K562 (cell line): Measurements from ENCODE around the gene NPC1. TPM values are rescaled to one million over a fixed set of nuclear protein-coding genes. Genes with fewer than 3 reads are reported as not detected.

Source experiments
- ATAC-seq: fragments of 200-7000 bp; cut with Tn5 transposase; 3 replicates; pipeline ENCODE4 v1.9.1; 2020; ENCODE audit warnings: moderate library complexity
- BruUV-seq: library from RNA; stranded (reverse); fragments of 400-500 nt; replicated peaks from 2 replicates; lab custom pipeline; 2021; lab: Mats Ljungman, UMichigan
- CTCF ChIA-PET: fragments of 300-600 bp; formaldehyde crosslinking; extraction: SDS; loops from one replicate; lab custom pipeline; 2021; ENCODE audit warnings: low intra/inter-chr PET ratio; lab: Yijun Ruan, JAX
- POLR2A ChIA-PET: fragments of 300-600, 350-650 bp; sonication (Branson Sonifier 250); formaldehyde crosslinking; extraction: SDS; loops from one replicate; lab custom pipeline; 2021; ENCODE audit warnings: antibody characterized with exemption, inconsistent platforms; lab: Yijun Ruan, JAX
- DNase-seq, 4 experiments: peaks; one replicate each; pipeline versions ENCODE4 v3.0.0 to v3.0.0-alpha.2; 2011 to 2018; ENCODE audit warnings: low spot score in 3 of 4, mixed read lengths in 3 of 4; ENCODE audit errors: extremely low read depth in 1 of 4
- FAIRE-seq: peaks from 2 replicates; lab custom pipeline; 2011; peaks lifted over from hg19 to GRCh38; lab: Jason Lieb, UNC
- H2AFZ ChIP-seq: 2 replicates; pipeline ENCODE4 v1.6.0; 2011; ENCODE audit warnings: low read depth, low read length, control low read depth, inconsistent platforms
- H3K27ac ChIP-seq: fragments of 200-600 bp; 3 replicates; pipeline ENCODE4 v1.8.0; 2011; ENCODE audit warnings: low read depth, mild to moderate bottlenecking, control low read depth, inconsistent platforms, low read length, moderate library complexity, mixed read lengths; ENCODE audit errors: extremely low read depth
- H3K27me3 ChIP-seq, 2 experiments: fragments of 300-600 bp in 1 of 2; 2 replicates in 1 of 2; 3 replicates in 1 of 2; pipeline versions ENCODE4 v1.6.0 to v1.8.0; 2011; ENCODE audit warnings: inconsistent platforms in 2 of 2, low read length in 2 of 2, mild to moderate bottlenecking in 1 of 2, mixed read lengths in 1 of 2, moderate library complexity in 1 of 2; ENCODE audit not compliant: control insufficient read depth in 2 of 2, insufficient read depth in 2 of 2
- H3K36me3 ChIP-seq: fragments of 300-600 bp; 3 replicates; pipeline ENCODE4 v1.8.0; 2011; ENCODE audit warnings: mild to moderate bottlenecking, low read length, inconsistent platforms; ENCODE audit not compliant: control insufficient read depth, insufficient read depth
- H3K4me1 ChIP-seq, 2 experiments: fragments of 200-600 bp in 1 of 2; replicated peaks in 1 of 2; 2 replicates in 1 of 2; 3 replicates in 1 of 2; pipeline versions ENCODE4 v1.5.1 to v1.8.0; 2011; ENCODE audit warnings: inconsistent platforms in 2 of 2, low read length in 2 of 2, mild to moderate bottlenecking in 1 of 2, mixed read lengths in 1 of 2, moderate library complexity in 1 of 2; ENCODE audit not compliant: control insufficient read depth in 2 of 2, insufficient read depth in 2 of 2
- H3K4me2 ChIP-seq: 2 replicates; pipeline ENCODE4 v1.6.1; 2011; ENCODE audit warnings: low read length, control low read depth, inconsistent platforms, mixed read lengths; ENCODE audit not compliant: insufficient read depth
- H3K4me3 ChIP-seq: fragments of 200-600 bp; sonication (generic), shearing (Covaris generic); 2 replicates; pipeline ENCODE4 v1.5.1; 2016; ENCODE audit warnings: control low read depth, inconsistent platforms
- H3K79me2 ChIP-seq: fragments of 200-600 bp; 3 replicates; pipeline ENCODE4 v1.8.0; 2011; ENCODE audit warnings: low read length, inconsistent platforms; ENCODE audit not compliant: control insufficient read depth, insufficient read depth
- H3K9ac ChIP-seq, 2 experiments: 2 replicates each; pipeline versions ENCODE4 v1.6.0 to v1.6.1; 2011; ENCODE audit warnings: low read depth in 2 of 2, low read length in 2 of 2, control low read depth in 1 of 2, inconsistent platforms in 1 of 2, mild to moderate bottlenecking in 1 of 2, mixed read lengths in 1 of 2; ENCODE audit not compliant: insufficient read depth in 1 of 2
- H3K9me1 ChIP-seq: one replicate; pipeline ENCODE4 v1.6.0; 2011; ENCODE audit warnings: inconsistent platforms, mild to moderate bottlenecking, low read length, moderate library complexity; ENCODE audit not compliant: control insufficient read depth, insufficient read depth
- H3K9me3 ChIP-seq: replicated peaks from 2 replicates; pipeline ENCODE4 v1.5.1; 2011; ENCODE audit warnings: low read depth, low read length, inconsistent platforms; ENCODE audit not compliant: control insufficient read depth, insufficient read depth
- H4K20me1 ChIP-seq: replicated peaks from 2 replicates; pipeline ENCODE4 v1.6.1; 2011; ENCODE audit warnings: low read length, inconsistent platforms, mixed read lengths; ENCODE audit not compliant: control insufficient read depth, insufficient read depth
- CREM ChIP-seq: IDR thresholded peaks from 2 replicates; pipeline ENCODE4 v1.6.1; 2014; ENCODE audit warnings: antibody characterized with exemption, low read depth
- POLR2G ChIP-seq: fragments of 200-400 bp; formaldehyde crosslinking; IDR thresholded peaks from 2 replicates; pipeline ENCODE4 v1.6.1; 2017; ENCODE audit warnings: low read depth, mild to moderate bottlenecking, antibody characterized with exemption, low read length, moderate library complexity
- WGBS: fragments of 100-300 bp; shearing (Covaris generic); methylation state at CpG from one replicate; pipeline ENCODE4 v1.1.6; 2016; ENCODE audit warnings: low coverage, mixed read lengths; ENCODE audit not compliant: insufficient coverage; ENCODE audit errors: missing lambda C conversion rate; 5-methylcytosine and 5-hydroxymethylcytosine counted together
- in situ Hi-C: fragments of 300-500 bp; cut with MboI; formaldehyde crosslinking; loops from 4 replicates; pipeline ENCODE4 v1.15.0; 2018; ENCODE audit warnings: inconsistent platforms, mixed read lengths
- intact Hi-C: fragments of 100-400 bp; cut with micrococcal nuclease; formaldehyde crosslinking; loops from 2 replicates; pipeline ENCODE4 v1.14.2; 2022
- polyA plus RNA-seq, 8 experiments: library from polyadenylated mRNA; depleted of rRNA in 4 of 8; stranded (reverse) in 5 of 8; unstranded in 3 of 8; fragments of >200 nt; fragmentation: Nextera tagmentation in 2 of 8; fragmentation: Illumina TruSeq in 1 of 8; extraction: Ambion mirVana in 2 of 8; extraction: Trizol in 1 of 8; gene quantifications; 2 replicates each; pipeline versions ENCODE4 v1.2.1 to v1.2.3, GENCODE V29; 2011 to 2014; ENCODE audit warnings: inconsistent platforms in 1 of 8, missing spikeins in 1 of 8
- small RNA-seq: library from RNA; depleted of rRNA; stranded (forward); fragments of <200 nt; gene quantifications from one replicate; pipeline ENCODE3, GENCODE V24; 2014
- total RNA-seq, 7 experiments: library from RNA; depleted of rRNA in 6 of 7; stranded (reverse); fragments of >200 nt in 6 of 7; fragmentation: Illumina TruSeq in 2 of 7; extraction: Trizol in 2 of 7; gene quantifications; 2 replicates each; pipeline versions ENCODE4 v1.2.1 to v1.2.3, GENCODE V29; 2011 to 2021; ENCODE audit warnings: low replicate concordance in 1 of 7

Gene NPC1
- total and polyA plus RNA-seq, 9 of the 15 experiments (the other 6 are each of a cell fraction or from before 2014, with no cell fraction given), result 17.1 to 45.9 (median 27.6) TPM

DNA sequence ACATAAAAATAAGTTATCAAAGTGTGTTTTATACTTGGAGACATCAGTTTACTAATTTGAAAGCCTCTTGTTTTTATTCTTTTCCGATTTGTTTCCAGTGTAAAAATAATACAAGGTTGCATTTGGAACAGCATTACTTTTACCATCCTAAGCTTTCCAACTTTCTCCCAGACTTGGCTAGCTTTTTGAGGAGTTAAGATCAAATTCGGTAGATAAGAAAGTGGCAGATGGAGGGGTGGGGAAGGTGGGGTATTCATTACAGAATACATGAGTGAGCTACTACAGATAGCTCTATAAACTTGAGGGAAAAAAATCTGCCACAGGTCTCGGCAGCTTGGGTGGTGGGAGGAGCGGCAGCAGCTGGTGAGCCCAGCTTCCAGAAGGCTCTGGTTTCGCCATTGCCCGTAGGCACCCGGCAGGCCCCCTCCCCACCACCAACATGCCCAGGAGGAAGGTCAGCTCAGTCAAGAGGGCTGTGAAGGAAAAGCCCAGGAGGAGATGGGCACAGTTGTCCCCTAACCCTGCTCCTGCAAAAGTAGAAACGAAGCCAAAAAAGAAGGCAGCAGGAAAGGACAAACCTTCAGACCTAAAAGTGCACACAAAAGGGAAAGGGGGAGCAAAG lies 101.6 kb downstream of the NPC1 start:
- H3K4me2 ChIP-seq, result no peak overlapping the region
- POLR2A ChIA-PET, result interaction anchor here (0.6 to 2.4 kb wide), 5 partner anchors 10 to 51 kb away, joined by 3 to 26 read pairs (median 3); no protein-coding TSS in a partner anchor

More for the DNA sequence above, 101.6 kb downstream of the NPC1 start:
- Histone ChIP-seq H4K20me1 (no peaks in the 10 kb centered on the region), H3K27ac (no peak overlapping the region)
- TF ChIP-seq CREM (no peak), POLR2G (peak; percentile 54)
- TF ChIP-seq, all 486 proteins: peak for 1
- peaks cover 11 to 12% of the 10 kb centered on the region in 2 experiments for H3K4me1 ChIP-seq
- H3K27me3 ChIP-seq, result no peaks in the 10 kb centered on the region
- BruUV-seq, result no TSS peak
- peak overlapping the region in 1 of 2 experiments; percentile 65; a peak in 1 of 4 replicates for H3K9ac ChIP-seq
- H3K9me3 ChIP-seq, result no peaks in the 10 kb centered on the region
- H3K4me3 ChIP-seq, result no peak overlapping the region
- in situ Hi-C loops, result no loop called here
- no peaks in the 10 kb centered on the region for H3K79me2 ChIP-seq
- no peak for FAIRE-seq
- no peak overlapping the region for H2AFZ ChIP-seq
- ATAC-seq, result no peak
- WGBS, result 55% methylated on average over 8 of the region's 8 CpGs
- intact Hi-C loops, result no loop called here
- peaks cover 32% of the 10 kb centered on the region for H3K36me3 ChIP-seq
- CTCF ChIA-PET, result no interaction called here
- no peaks in the 10 kb centered on the region for H3K9me1 ChIP-seq
- DNase-seq, result no peak

Small RNA genes within 50 kb of the gene (small RNA-seq; reads per million reads assigned to genes)
- gene AC026634.1, result not detected
- gene RF00019, result not detected

Other genes starting within 250 kb of the NPC1 start
- gene RIOK3, start 133.2 kb downstream of the NPC1 start, total RNA-seq (2014; rRNA removed), result 52.1 and 63.1 TPM in 2 replicates
- gene RIOK3, start 133.2 kb downstream of the NPC1 start, total RNA-seq (2014; rRNA removed; fragmentation: Illumina TruSeq; extraction: Trizol), result 85.2 and 99.9 TPM in 2 replicates
- gene RIOK3, start 133.2 kb downstream of the NPC1 start, total RNA-seq (2015; rRNA removed; fragmentation: Illumina TruSeq; extraction: Trizol), result 72.2 and 73.3 TPM in 2 replicates
- 61.2 and 62.9 TPM in 2 replicates for gene RIOK3, start 133.2 kb downstream of the NPC1 start, total RNA-seq (2021)
- gene RIOK3, start 133.2 kb downstream of the NPC1 start, polyA plus RNA-seq (2011; rRNA removed), result 85.1 and 89.5 TPM in 2 replicates
- gene RIOK3, start 133.2 kb downstream of the NPC1 start, polyA plus RNA-seq (2014; fragmentation: Illumina TruSeq; extraction: Trizol), result 71.4 and 80.5 TPM in 2 replicates
- gene RIOK3, start 133.2 kb downstream of the NPC1 start, polyA plus RNA-seq (2014; fragmentation: Nextera tagmentation; extraction: Ambion mirVana), result 10 to 100 TPM; 21.4 to 39.4 TPM
- gene RIOK3, start 133.2 kb downstream of the NPC1 start, polyA plus RNA-seq (2014; rRNA removed), result 53.9 and 57.4 TPM in 2 replicates
- gene RMC1, start 83.0 kb downstream of the NPC1 start, total RNA-seq (2014; rRNA removed), result 25.3 and 35.3 TPM in 2 replicates
- gene RMC1, start 83.0 kb downstream of the NPC1 start, total RNA-seq (2014; rRNA removed; fragmentation: Illumina TruSeq; extraction: Trizol), result 38.6 and 41.6 TPM in 2 replicates
- 35.5 and 39.9 TPM in 2 replicates for gene RMC1, start 83.0 kb downstream of the NPC1 start, total RNA-seq (2015; rRNA removed; fragmentation: Illumina TruSeq; extraction: Trizol)
- 37.1 and 42.1 TPM in 2 replicates for gene RMC1, start 83.0 kb downstream of the NPC1 start, total RNA-seq (2021)
- gene RMC1, start 83.0 kb downstream of the NPC1 start, polyA plus RNA-seq (2011; rRNA removed), result 20.3 and 40.1 TPM in 2 replicates
- gene RMC1, start 83.0 kb downstream of the NPC1 start, polyA plus RNA-seq (2014; fragmentation: Illumina TruSeq; extraction: Trizol), result 39.0 and 42.4 TPM in 2 replicates
- gene RMC1, start 83.0 kb downstream of the NPC1 start, polyA plus RNA-seq (2014; fragmentation: Nextera tagmentation; extraction: Ambion mirVana), result 10 to 100 TPM in 1 of 2 experiments, 1 to 10 TPM in 1; 7.5 to 10.5 TPM
- 31.9 and 32.0 TPM in 2 replicates for gene RMC1, start 83.0 kb downstream of the NPC1 start, polyA plus RNA-seq (2014; rRNA removed)
- 0.36 TPM in 1 of 2 replicates, not detected in the other for gene ANKRD29, start 76.4 kb upstream of the NPC1 start, total RNA-seq (2014; rRNA removed)
- gene ANKRD29, start 76.4 kb upstream of the NPC1 start, total RNA-seq (2014; rRNA removed; fragmentation: Illumina TruSeq; extraction: Trizol), result not detected in 2 replicates
- not detected in 2 replicates for gene ANKRD29, start 76.4 kb upstream of the NPC1 start, total RNA-seq (2015; rRNA removed; fragmentation: Illumina TruSeq; extraction: Trizol)
- not detected in 2 replicates for gene ANKRD29, start 76.4 kb upstream of the NPC1 start, total RNA-seq (2021)
- not detected in 2 replicates for gene ANKRD29, start 76.4 kb upstream of the NPC1 start, polyA plus RNA-seq (2011; rRNA removed)
- gene ANKRD29, start 76.4 kb upstream of the NPC1 start, polyA plus RNA-seq (2014; fragmentation: Illumina TruSeq; extraction: Trizol), result not detected in 2 replicates
- gene ANKRD29, start 76.4 kb upstream of the NPC1 start, polyA plus RNA-seq (2014; fragmentation: Nextera tagmentation; extraction: Ambion mirVana), result not detected
- 0.03 TPM in 1 of 2 replicates, not detected in the other for gene ANKRD29, start 76.4 kb upstream of the NPC1 start, polyA plus RNA-seq (2014; rRNA removed)
- not detected in 2 replicates for gene LAMA3, start 102.9 kb upstream of the NPC1 start, total RNA-seq (2014; rRNA removed)
- not detected in 2 replicates for gene LAMA3, start 102.9 kb upstream of the NPC1 start, total RNA-seq (2014; rRNA removed; fragmentation: Illumina TruSeq; extraction: Trizol)
- gene LAMA3, start 102.9 kb upstream of the NPC1 start, total RNA-seq (2015; rRNA removed; fragmentation: Illumina TruSeq; extraction: Trizol), result not detected in 2 replicates
- 0.07 and 0.13 TPM in 2 replicates for gene LAMA3, start 102.9 kb upstream of the NPC1 start, total RNA-seq (2021)
- gene LAMA3, start 102.9 kb upstream of the NPC1 start, polyA plus RNA-seq (2011; rRNA removed), result not detected in 2 replicates
- gene LAMA3, start 102.9 kb upstream of the NPC1 start, polyA plus RNA-seq (2014; fragmentation: Illumina TruSeq; extraction: Trizol), result not detected in 2 replicates
- not detected for gene LAMA3, start 102.9 kb upstream of the NPC1 start, polyA plus RNA-seq (2014; fragmentation: Nextera tagmentation; extraction: Ambion mirVana)
- not detected in 2 replicates for gene LAMA3, start 102.9 kb upstream of the NPC1 start, polyA plus RNA-seq (2014; rRNA removed)